ENCODE data around the gene DOCK11.

DNA sequence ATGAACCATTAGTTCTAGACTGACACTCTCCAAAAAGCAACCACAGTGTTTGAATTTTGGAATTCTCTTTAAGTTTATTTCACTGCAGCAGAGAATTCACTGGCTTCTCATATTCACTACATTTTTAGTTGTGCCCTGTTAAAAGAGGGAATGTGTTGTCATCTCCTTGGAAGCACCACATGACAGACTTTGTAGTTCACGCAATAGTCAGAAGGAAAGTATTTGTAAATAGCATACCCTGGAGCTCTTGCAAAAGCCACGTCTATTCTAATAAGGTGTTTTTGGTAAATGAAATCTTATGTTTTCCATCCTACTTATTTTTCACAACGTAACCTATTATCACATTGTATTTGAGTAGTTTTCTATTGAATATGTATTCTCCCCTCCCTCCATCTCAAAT is 25.8 kb downstream of the DOCK11 start:
- TF ChIP-seq, protein P1, sequence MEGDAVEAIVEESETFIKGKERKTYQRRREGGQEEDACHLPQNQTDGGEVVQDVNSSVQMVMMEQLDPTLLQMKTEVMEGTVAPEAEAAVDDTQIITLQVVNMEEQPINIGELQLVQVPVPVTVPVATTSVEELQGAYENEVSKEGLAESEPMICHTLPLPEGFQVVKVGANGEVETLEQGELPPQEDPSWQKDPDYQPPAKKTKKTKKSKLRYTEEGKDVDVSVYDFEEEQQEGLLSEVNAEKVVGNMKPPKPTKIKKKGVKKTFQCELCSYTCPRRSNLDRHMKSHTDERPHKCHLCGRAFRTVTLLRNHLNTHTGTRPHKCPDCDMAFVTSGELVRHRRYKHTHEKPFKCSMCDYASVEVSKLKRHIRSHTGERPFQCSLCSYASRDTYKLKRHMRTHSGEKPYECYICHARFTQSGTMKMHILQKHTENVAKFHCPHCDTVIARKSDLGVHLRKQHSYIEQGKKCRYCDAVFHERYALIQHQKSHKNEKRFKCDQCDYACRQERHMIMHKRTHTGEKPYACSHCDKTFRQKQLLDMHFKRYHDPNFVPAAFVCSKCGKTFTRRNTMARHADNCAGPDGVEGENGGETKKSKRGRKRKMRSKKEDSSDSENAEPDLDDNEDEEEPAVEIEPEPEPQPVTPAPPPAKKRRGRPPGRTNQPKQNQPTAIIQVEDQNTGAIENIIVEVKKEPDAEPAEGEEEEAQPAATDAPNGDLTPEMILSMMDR (IDR thresholded peaks at IDR 0.05): no peak
- TF ChIP-seq POLR2A (IDR thresholded peaks at IDR 0.05): no peak
